HG02885 (cell line): ENCODE measurements around the gene IFT43.
A peak's percentile ranks its signal among the peaks of the same experiment; 100 is the strongest.

ENCODE experiments used
- ATAC-seq: cut with Tn5 transposase; IDR thresholded peaks from one replicate; pipeline ENCODE4 v1.9.1; 2021; ENCODE audit warnings: mild to moderate bottlenecking; ENCODE audit not compliant: unreplicated experiment, poor library complexity

Gene IFT43

GRCh38 chr14:75985618-75986438 is at the start of gene IFT43:
TSS of gene IFT43 (plus strand) at chr14:75985763. CDS start at chr14:75985787, 24 bp downstream.
- peak; percentile 73 for ATAC-seq

DNA sequence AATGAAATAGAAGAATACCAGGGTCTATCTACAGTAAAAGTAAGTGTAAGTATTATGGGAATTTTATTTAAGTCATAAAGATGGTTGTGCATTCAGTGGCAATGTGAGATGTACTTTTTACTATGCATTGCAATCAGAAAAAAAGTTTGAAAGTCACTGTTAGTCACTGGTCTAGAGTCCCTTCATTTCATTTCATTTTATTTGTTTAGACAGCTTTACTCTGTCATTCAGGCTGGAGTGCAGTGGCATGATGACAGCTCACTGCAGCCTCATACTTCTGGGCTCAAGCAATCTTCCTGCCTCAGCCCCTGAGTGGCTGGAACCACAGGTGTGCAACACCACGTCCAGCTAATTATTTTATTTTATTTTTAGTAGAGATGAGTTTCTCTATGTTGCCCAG is 46.4 kb upstream of the IFT43 start:
- ATAC-seq, result no peak

DNA sequence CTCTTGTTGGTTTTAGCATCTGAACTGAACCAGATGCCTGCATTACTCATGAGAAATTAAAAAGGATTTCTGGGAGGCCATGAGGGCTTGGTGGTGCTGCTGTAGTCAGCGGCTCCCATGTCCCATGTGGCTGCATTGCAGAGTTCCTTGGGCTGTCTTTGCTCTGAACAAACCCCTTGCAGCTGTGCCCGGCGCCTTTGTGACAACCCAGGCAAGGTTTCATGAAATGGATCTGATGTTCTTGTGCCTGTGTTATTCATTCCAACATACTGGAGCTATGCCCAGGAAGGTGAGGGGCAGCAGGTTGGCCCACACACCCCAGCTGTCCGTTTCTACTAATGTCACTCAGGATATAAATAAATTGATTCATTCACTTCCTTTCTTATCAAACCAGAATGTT is 44.5 kb upstream of the IFT43 start:
- ATAC-seq, result no peak

DNA sequence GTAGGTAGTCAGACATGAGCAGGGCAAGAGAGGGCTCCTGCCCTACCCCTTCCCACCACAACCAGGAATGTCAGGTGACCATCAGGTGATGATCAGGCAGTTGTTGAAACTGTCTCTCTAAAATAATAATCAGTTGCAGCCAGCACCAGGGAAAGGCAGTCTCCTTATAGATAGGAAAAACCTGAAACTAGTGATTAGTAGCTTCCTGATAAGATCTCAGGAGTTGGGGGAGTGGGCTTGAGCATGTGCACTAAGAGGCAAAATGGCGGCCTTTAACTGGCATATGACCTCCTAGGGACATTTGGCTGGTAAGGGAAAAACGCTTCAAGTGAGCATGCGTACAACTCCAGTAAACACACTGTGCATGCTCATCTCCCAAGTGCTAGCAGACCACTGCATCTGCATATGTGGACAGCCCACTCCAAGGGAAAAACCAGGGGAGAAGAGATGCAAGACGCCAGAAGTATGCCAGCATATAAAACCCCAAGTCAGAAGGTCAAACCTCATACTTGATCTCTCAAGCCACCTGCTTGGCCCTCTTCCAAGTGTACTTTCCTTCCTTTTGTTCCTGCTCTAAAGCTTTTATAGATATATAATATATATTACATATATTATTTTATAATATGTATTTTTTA is 40.8 kb upstream of the IFT43 start:
- ATAC-seq, result no peak

- no peak for ATAC-seq
These were observed 38.8 kb upstream of the IFT43 start for GRCh38 chr14:75946785-75947184.

DNA sequence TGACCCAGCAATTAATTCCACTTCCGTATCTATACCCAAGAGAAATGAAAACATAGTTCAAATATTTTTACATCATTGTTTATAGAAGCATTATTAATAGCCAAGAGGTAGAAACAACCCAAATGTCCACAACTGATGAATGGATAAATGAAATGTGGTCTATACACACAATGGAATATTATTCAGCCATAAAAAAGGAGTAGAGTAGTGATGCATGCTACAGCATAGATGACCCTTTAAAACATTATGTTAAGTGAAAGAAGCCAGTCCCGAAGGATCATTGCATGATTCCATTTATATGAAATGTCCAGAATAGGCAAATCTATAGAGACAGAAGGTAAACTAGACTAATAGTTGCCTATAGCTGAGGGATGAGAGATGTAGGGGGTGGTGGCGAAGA is 33.1 kb upstream of the IFT43 start:
- ATAC-seq, result no peak

DNA sequence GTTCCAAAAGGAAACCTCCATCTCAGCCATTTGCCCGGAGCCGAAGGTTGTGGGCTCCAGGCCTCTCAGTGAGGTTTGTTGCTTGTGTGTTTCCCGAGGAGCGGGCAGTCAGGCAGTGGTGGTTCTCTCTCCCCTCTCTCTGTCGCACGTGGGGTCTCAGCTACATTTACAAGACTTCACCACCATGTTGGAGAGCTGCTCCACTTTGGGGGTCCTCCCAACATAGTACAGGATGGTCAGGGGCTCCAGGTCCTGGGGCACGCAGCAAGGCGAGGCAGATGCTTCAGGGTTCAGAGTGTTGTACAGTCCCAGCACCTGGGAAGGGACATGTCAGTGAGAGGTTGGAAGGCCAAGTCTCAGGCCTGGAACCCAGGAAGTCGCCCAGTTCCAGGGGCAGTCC is 26.5 kb upstream of the IFT43 start:
- no peak for ATAC-seq

GRCh38 chr14:75960231-75960630 is 25.3 kb upstream of the IFT43 start:
- ATAC-seq, result peak; percentile 69

DNA sequence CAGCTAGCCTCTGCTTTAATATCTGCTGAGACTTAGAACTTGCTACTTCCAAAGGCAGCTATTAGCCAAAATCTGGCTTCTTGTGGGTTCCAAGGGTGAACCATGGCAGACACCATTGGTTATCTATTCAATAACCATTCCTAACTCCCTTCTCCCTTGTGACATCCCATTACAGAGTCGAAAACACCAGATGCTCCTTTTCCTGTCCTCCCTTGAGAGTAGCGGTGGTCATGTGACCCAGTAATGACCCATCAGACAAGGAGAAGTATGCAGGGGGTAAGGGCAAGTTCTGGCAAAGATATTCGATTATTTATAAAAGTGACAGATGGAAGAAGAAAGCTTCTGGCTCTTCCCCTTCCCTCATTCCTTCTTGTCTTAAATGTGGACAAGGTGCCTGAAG is 23.9 kb upstream of the IFT43 start:
- no peak for ATAC-seq

DNA sequence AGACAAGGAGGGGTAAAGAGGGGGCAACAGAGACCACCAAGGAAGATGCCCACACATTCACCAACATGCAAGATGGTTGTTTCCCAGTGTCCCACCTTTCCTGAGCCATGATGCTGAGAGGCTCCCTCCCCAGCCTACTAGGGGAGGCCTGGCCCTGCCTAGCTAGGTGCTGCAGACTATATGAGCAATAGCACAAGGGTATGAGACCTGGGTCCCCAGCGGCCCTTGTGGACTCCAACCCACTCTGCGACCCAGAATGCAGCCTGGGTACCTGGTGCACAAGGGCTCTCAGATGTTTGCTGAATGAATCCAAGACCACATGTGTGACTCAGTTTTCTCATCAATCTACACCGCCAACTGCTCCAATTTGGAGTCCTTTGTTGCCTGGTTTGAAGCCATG is 17.7 kb upstream of the IFT43 start:
- no peak for ATAC-seq

GRCh38 chr14:75968456-75968855 is 17.1 kb upstream of the IFT43 start:
- no peak for ATAC-seq

DNA sequence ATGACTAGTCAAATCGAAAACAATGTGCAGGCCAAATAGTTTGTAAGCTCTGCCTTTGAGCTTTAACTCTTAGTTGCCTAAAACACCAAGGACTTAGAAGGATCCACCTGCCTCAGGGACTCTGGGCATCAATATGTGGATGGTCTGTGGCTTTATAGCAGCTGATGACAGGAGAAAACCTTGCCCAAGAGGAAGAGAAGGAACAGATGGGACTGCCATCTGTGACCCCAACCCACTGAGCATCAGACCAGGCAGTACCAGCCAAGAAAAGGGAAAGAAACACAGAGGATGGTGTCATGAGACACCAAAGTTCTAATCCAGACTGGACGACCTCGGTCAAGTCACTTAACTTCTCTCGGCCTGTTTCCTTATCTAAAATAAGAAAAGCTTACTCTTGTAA is 16.4 kb upstream of the IFT43 start:
- no peak for ATAC-seq

DNA sequence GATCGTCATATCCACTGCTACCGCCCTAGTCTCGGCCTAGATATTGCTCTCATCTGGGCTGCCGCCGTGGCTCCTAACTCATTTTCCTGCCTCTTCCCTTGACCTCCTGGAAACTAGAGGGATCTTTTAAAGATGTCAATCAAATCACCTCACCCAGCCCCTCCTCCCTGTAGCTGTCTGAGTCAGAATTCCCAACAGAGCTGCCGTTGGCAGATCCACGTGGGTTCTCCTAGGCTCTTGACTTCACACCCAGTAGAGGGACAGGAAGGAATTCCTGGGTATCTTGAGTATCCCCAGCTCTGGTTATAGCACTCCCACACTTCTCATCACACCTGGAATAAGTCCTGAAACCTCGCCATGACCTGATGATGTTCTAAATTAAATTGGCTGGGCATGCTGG is 15.7 kb upstream of the IFT43 start:
- ATAC-seq, result no peak

GRCh38 chr14:75970989-75971388 is 14.6 kb upstream of the IFT43 start:
- no peak for ATAC-seq

GRCh38 chr14:75971509-75971908 is 14.1 kb upstream of the IFT43 start:
- ATAC-seq, result no peak

DNA sequence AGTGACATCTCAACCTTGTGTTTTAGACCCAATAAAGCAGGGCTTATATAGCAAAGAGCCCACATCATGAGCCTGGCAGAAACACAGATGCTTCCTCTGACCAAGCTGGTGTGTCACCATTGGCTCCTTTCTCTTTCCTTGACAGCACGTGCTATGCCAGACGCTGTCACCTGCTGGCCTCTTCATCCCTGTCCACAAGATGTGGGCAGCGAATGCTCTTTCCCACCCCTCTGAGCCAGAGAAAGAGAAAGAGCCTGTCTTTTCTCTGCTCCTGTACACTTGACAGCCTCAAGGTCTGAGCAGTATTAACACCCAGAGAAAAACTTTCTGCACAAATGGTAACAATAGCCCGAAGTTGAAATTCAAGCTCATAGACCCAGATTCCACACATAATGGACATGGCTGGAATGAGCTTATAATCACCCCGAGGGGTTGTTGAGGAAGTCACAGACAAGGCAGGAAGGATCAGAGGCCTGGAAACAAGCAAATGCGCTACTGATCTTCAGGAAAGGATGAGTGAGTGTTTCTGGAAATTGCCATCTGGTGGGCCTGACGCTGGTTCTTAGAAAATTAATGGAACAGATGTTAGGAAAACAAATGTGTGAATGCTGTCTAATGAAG is 12.7 kb upstream of the IFT43 start:
- ATAC-seq, result no peak

GRCh38 chr14:75976826-75977581 is 8.6 kb upstream of the IFT43 start:
- no peak for ATAC-seq

DNA sequence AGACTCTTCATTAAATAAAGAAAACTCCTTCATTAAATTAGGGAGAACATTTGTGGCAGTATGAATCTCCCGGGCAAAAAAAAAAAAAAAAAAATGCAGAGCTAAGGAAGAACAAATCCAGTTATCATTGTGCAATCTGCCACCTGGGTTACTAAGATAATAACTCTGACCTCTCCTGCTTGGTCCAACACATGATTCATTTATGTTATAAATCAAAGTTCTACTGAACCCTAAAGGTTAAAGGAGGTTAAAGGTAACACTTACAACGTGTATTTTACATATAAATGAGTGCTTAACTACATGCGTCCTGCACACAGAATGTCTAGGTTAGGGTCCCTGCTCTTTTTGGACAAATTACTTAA is 8.0 kb upstream of the IFT43 start:
- ATAC-seq, result no peak

- no peak for ATAC-seq
These were observed 7.3 kb upstream of the IFT43 start for GRCh38 chr14:75978249-75978731.

GRCh38 chr14:75979071-75979571 is 6.4 kb upstream of the IFT43 start:
- no peak for ATAC-seq
